HEK293T (cell line): Measurements from ENCODE around the gene LHPP.

Source experiments
- ARNT ChIP-seq: fragments of 450-650 bp; IDR thresholded peaks from 2 replicates; pipeline ENCODE4 v1.6.1; 2017; ENCODE audit warnings: mild to moderate bottlenecking
- BHLHE40 ChIP-seq: fragments of 450-650 bp; IDR thresholded peaks from 2 replicates; pipeline ENCODE4 v1.6.1; 2016; ENCODE audit warnings: mild to moderate bottlenecking, moderate library complexity, borderline replicate concordance
- CTBP1 ChIP-seq: fragments of 450-650 bp; IDR thresholded peaks from 2 replicates; pipeline ENCODE4 v1.6.1; 2016; ENCODE audit warnings: borderline replicate concordance
- ELF4 ChIP-seq: fragments of 450-650 bp; IDR thresholded peaks from 2 replicates; pipeline ENCODE4 v1.6.1; 2017; ENCODE audit warnings: antibody characterized with exemption
- FOXK2 ChIP-seq: fragments of 450-650 bp; IDR thresholded peaks from 2 replicates; pipeline ENCODE4 v1.6.1; 2016; ENCODE audit warnings: mild to moderate bottlenecking
- FOXM1 ChIP-seq: fragments of 450-650 bp; IDR thresholded peaks from 2 replicates; pipeline ENCODE4 v1.6.1; 2017; ENCODE audit warnings: mild to moderate bottlenecking, borderline replicate concordance
- HDGF ChIP-seq: fragments of 450-650 bp; IDR thresholded peaks from 2 replicates; pipeline ENCODE4 v1.6.1; 2017; ENCODE audit warnings: antibody characterized with exemption, borderline replicate concordance
- L3MBTL2 ChIP-seq: fragments of 450-650 bp; conservative IDR thresholded peaks from 2 replicates; pipeline ENCODE4 v1.6.1; 2016; ENCODE audit warnings: mild to moderate bottlenecking
- NFRKB ChIP-seq: fragments of 450-650 bp; IDR thresholded peaks from 2 replicates; pipeline ENCODE4 v1.6.1; 2016; ENCODE audit warnings: mild to moderate bottlenecking, moderate library complexity
- PKNOX1 ChIP-seq: fragments of 450-650 bp; IDR thresholded peaks from 2 replicates; pipeline ENCODE4 v1.6.1; 2016
- SP1 ChIP-seq: fragments of 450-650 bp; IDR thresholded peaks from 2 replicates; pipeline ENCODE4 v1.6.1; 2017
- TARDBP ChIP-seq: fragments of 450-650 bp; IDR thresholded peaks from 2 replicates; pipeline ENCODE4 v1.6.1; 2016

DNA sequence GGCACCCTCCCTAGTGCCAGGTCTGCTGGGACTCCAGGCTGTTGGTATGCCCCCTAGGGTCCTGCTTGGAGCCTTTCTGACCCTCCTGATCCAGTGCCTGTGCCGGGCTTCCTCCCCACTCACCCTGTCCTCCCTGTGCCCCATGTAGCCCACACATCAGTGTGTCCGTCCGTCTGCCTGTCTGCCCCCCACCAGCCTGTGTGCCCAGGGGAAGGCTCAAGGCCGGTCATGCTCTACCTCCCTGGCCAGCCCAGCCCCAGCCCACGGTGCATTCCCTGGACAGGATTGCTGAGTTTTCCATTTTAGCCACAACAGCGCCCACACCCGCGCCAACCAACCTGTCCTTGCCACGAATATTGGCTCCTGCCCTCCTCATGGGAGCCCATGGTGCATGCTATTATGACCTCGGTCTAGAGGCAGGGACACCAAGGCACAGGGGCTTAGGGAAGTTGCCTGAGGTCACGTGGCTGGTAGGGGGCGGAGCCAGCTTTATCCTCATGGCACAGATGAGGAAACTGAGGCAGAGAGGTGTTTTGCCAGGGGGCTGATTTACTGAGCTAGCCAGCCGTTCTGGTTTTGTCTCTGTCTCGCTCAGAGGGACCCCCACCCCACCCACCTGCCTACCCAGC lies 146.6 kb downstream of the LHPP start:
- TF ChIP-seq FOXM1 (no peak), PKNOX1 (no peak), FOXK2 (no peak), SP1 (no peak), L3MBTL2 (no peak), NFRKB (no peak), BHLHE40 (no peak), HDGF (no peak), ARNT (no peak), CTBP1 (no peak), TARDBP (no peak), ELF4 (no peak)
